ENCODE data around the gene LRRC66.

LRRC66 gene

DNA sequence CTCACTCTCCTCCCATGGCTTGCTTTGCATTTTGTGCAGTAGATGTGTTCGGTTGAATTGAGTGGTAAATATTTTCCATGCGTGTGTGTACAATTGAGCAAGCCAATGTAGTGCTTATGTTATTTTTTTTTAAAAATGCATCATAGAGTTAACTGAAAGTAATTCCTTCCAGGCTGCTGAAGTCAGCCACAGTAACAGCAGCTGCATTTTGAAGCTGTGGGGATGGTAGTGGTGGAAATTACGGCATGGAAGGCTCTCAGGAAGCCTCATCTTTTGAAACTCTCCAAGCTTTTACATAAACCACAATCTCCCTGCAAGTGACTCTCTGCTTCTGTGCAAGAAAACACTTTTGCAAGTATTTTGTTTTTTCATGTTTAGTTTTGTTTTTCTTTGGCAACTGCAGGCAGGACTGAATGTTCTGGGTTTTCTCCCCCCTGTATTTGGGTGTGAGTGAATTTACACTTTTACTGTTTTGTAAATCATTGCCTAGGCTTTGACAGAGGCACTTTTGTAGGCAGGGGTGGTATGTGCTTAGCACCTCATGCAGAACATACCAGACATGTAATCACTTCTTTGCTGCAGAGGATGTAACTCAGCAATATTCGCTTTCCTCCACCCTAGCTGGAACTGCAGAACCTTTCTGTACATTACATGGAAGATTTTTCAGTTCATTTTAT, 56.2 kb downstream of the LRRC66 start:
- Histone ChIP-seq H3K9me3 (peaks cover 0 to 5% (median 0%) of the 10 kb centered on the region in 3 donors), H3K27me3 (no peaks in the 10 kb centered on the region), H3K27ac (no peak overlapping the region), H3K36me3 (no peaks in the 10 kb centered on the region), H3K4me3 (no peak overlapping the region), H3K4me1 (peaks cover 0 to 13% (median 4%) of the 10 kb centered on the region in 4 donors)
- DNase-seq = no peak
- TF ChIP-seq, protein P1, sequence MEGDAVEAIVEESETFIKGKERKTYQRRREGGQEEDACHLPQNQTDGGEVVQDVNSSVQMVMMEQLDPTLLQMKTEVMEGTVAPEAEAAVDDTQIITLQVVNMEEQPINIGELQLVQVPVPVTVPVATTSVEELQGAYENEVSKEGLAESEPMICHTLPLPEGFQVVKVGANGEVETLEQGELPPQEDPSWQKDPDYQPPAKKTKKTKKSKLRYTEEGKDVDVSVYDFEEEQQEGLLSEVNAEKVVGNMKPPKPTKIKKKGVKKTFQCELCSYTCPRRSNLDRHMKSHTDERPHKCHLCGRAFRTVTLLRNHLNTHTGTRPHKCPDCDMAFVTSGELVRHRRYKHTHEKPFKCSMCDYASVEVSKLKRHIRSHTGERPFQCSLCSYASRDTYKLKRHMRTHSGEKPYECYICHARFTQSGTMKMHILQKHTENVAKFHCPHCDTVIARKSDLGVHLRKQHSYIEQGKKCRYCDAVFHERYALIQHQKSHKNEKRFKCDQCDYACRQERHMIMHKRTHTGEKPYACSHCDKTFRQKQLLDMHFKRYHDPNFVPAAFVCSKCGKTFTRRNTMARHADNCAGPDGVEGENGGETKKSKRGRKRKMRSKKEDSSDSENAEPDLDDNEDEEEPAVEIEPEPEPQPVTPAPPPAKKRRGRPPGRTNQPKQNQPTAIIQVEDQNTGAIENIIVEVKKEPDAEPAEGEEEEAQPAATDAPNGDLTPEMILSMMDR (IDR thresholded peaks at IDR 0.05) = no peak
- intact Hi-C loops (cut with DNase I; ENCODE audit: low total_unique reads) = no loop called here

DNA sequence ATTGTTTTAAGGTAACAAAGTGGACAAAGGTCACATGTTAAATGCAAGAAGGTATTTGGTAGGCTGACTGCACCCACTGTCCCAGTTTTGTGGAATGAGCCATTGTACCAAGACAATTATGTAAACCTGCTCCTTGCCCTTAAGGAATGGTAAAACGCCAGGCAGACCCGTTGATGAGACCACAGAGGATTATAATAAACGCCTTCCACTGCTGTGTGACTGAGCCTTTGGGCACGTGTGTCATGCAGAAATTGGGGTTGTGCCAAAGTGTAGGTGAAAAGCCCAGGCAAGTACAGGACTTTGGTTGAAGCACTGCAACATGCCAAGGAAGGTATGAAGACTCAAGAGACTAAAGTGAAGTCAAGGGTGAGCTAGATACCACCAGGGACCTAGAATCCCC, 59.7 kb downstream of the LRRC66 start:
- H3K4me3 ChIP-seq = no peak overlapping the region
- H3K27me3 ChIP-seq = no peaks in the 10 kb centered on the region
- H3K4me1 ChIP-seq = peaks cover 0 to 13% (median 4%) of the 10 kb centered on the region in 4 donors
- TF ChIP-seq, protein P1 (IDR thresholded peaks at IDR 0.05) = no peak
- no peak overlapping the region for H3K27ac ChIP-seq
- intact Hi-C loops (cut with DNase I; ENCODE audit: low total_unique reads) = no loop called here
- H3K36me3 ChIP-seq = no peaks in the 10 kb centered on the region
- DNase-seq = no peak
- H3K9me3 ChIP-seq = peaks cover 0 to 4% (median 0%) of the 10 kb centered on the region in 3 donors

DNA sequence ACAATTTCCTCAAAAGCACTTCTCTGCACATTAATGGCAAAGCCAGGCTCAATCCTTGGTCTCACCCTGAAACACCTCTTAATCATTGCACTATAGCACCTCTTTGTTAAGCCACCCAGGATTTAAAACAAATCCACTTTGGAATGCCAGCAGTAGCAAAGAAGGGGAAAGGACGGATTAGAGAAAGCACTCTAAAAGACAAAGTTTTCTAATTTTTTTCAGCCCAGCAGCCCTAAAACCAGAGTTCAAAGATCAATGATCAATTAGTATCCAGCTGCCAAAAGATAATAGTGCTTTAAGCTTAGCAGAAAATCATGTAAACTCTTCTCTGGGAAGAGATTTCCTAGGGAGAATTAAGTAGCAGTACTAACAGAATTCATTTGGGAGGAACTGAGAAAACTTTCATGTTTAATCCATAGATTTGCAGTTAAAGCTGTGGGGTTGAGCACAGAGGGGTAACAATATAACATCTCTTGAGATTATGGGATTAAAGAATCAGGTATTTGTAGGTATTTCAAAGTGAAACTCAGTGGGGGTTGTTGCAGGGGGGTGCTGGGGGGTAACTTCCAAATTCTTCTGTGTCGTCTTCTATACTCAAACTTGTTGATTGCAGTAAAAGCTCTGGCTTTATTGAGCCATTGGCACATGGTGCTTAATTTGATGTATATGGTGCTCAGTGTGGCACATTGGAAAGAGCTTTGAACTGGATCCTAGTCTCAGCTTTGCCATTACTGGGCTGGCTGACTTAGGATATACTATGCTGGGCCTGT, 61.8 kb downstream of the LRRC66 start:
- H3K36me3 ChIP-seq = no peaks in the 10 kb centered on the region
- H3K27me3 ChIP-seq = no peaks in the 10 kb centered on the region
- peaks cover 0 to 4% (median 0%) of the 10 kb centered on the region in 3 donors for H3K9me3 ChIP-seq
- intact Hi-C loops (cut with DNase I; ENCODE audit: low total_unique reads) = no loop called here
- H3K27ac ChIP-seq = no peak overlapping the region
- TF ChIP-seq, protein P1 (IDR thresholded peaks at IDR 0.05) = no peak
- H3K4me3 ChIP-seq = no peak overlapping the region
- DNase-seq = no peak
- peaks cover 0 to under 1% (median 0%) of the 10 kb centered on the region in 4 donors for H3K4me1 ChIP-seq
